CD14-positive monocyte (primary cell): ENCODE results near the gene PKD1L1. TPM values are rescaled to one million over a fixed set of nuclear protein-coding genes. Genes with fewer than 3 reads are reported as not detected.

Experiments
- DNase-seq, 3 donors: peaks; one replicate each; pipeline ENCODE4 v3.0.0-alpha.2; 2011 to 2022
- H2AFZ ChIP-seq: 2 replicates; pipeline ENCODE4 v1.6.0; 2012; ENCODE audit warnings: mild to moderate bottlenecking, low read depth, low read length, inconsistent platforms; ENCODE audit not compliant: insufficient read depth, poor library complexity, severe bottlenecking
- H3K27ac ChIP-seq, 2 donors: 1 replicate in 1 of 2; 2 replicates in 1 of 2; pipeline ENCODE4 v1.5.1; 2012 to 2013; ENCODE audit warnings: low read length in 2 of 2, control low read depth in 1 of 2, inconsistent platforms in 1 of 2, low read depth in 1 of 2, mild to moderate bottlenecking in 1 of 2
- H3K27me3 ChIP-seq, 2 donors: one replicate each; pipeline versions ENCODE4 v1.6.0 to v1.6.1; 2011 to 2013; ENCODE audit warnings: low read length in 2 of 2; ENCODE audit not compliant: control insufficient read depth in 2 of 2, insufficient read depth in 2 of 2
- H3K36me3 ChIP-seq, 2 donors: replicated peaks in 1 of 2; 1 replicate in 1 of 2; 2 replicates in 1 of 2; pipeline versions ENCODE4 v1.5.1 to v1.6.1; 2012 to 2013; ENCODE audit warnings: low read length in 2 of 2, control low read depth in 1 of 2, inconsistent platforms in 1 of 2, mild to moderate bottlenecking in 1 of 2; ENCODE audit not compliant: insufficient read depth in 2 of 2, control insufficient read depth in 1 of 2
- H3K4me1 ChIP-seq, 2 donors: 1 replicate in 1 of 2; 2 replicates in 1 of 2; pipeline versions ENCODE4 v1.5.1 to v1.6.1; 2012 to 2013; ENCODE audit warnings: low read length in 2 of 2, control low read depth in 1 of 2, inconsistent platforms in 1 of 2, mild to moderate bottlenecking in 1 of 2, moderate library complexity in 1 of 2; ENCODE audit not compliant: insufficient read depth in 2 of 2, control insufficient read depth in 1 of 2
- H3K4me2 ChIP-seq: replicated peaks from 2 replicates; pipeline ENCODE3; 2012; ENCODE audit warnings: low read length, moderate library complexity, mild to moderate bottlenecking; ENCODE audit not compliant: poor library complexity, severe bottlenecking; ENCODE audit errors: extremely low read depth
- H3K4me3 ChIP-seq, 3 experiments: fragments of 200-600 bp in 1 of 3; sonication (generic) in 1 of 3; replicated peaks in 1 of 3; 1 replicate in 2 of 3; 2 replicates in 1 of 3; pipeline ENCODE4 v1.5.1; 2011 to 2013; ENCODE audit warnings: low read length in 3 of 3, mild to moderate bottlenecking in 3 of 3, control low read depth in 2 of 3, low read depth in 2 of 3, inconsistent platforms in 1 of 3, moderate library complexity in 1 of 3
- H3K79me2 ChIP-seq: 2 replicates; pipeline ENCODE4 v1.6.0; 2012; ENCODE audit warnings: mild to moderate bottlenecking, control low read depth, inconsistent platforms, low read length, moderate library complexity; ENCODE audit not compliant: insufficient read depth
- H3K9ac ChIP-seq: 2 replicates; pipeline ENCODE4 v1.6.0; 2017; ENCODE audit warnings: low read length, mild to moderate bottlenecking; ENCODE audit not compliant: insufficient read depth, poor library complexity, severe bottlenecking
- H3K9me3 ChIP-seq, 2 donors: replicated peaks in 1 of 2; 1 replicate in 1 of 2; 2 replicates in 1 of 2; pipeline versions ENCODE4 v1.5.1 to v1.6.1; 2012 to 2013; ENCODE audit warnings: low read length in 2 of 2, control low read depth in 1 of 2; ENCODE audit not compliant: control insufficient read depth in 1 of 2, insufficient read depth in 1 of 2
- H4K20me1 ChIP-seq: 2 replicates; pipeline ENCODE4 v1.6.0; 2012; ENCODE audit warnings: mild to moderate bottlenecking, low read length, control low read depth, moderate library complexity; ENCODE audit not compliant: insufficient read depth
- H3K27ac Mint-ChIP-seq, 7 donors: one replicate each; pipeline ENCODE4 v1.8.0; 2020; ENCODE audit warnings: mild to moderate bottlenecking in 7 of 7, mixed read lengths in 7 of 7, moderate library complexity in 6 of 7, inconsistent platforms in 2 of 7
- H3K27me3 Mint-ChIP-seq, 3 donors: one replicate each; pipeline ENCODE4 v1.8.0; 2021 to 2022; ENCODE audit warnings: low read depth in 3 of 3, mild to moderate bottlenecking in 3 of 3, mixed read lengths in 3 of 3, moderate library complexity in 3 of 3, inconsistent platforms in 1 of 3
- H3K36me3 Mint-ChIP-seq, 2 donors: one replicate each; pipeline ENCODE4 v1.8.0; 2020; ENCODE audit warnings: mixed read lengths in 2 of 2, inconsistent platforms in 1 of 2, mild to moderate bottlenecking in 1 of 2
- H3K4me1 Mint-ChIP-seq: one replicate; pipeline ENCODE4 v1.8.0; 2020; ENCODE audit warnings: mild to moderate bottlenecking, mixed read lengths
- H3K4me3 Mint-ChIP-seq, 2 donors: one replicate each; pipeline ENCODE4 v1.8.0; 2020; ENCODE audit warnings: mild to moderate bottlenecking in 2 of 2, mixed read lengths in 2 of 2, moderate library complexity in 1 of 2
- H3K9me3 Mint-ChIP-seq, 7 donors: one replicate each; pipeline ENCODE4 v1.8.0; 2020 to 2022; ENCODE audit warnings: mixed read lengths in 7 of 7, mild to moderate bottlenecking in 6 of 7, moderate library complexity in 6 of 7, inconsistent platforms in 2 of 7
- CTCF ChIP-seq: fragments of 200-600 bp; IDR thresholded peaks from one replicate; pipeline ENCODE4 v1.8.0; 2022; ENCODE audit warnings: antibody characterized with exemption, mild to moderate bottlenecking
- WGBS: methylation state at CpG from one replicate; pipeline ENCODE4 v1.1.5; 2013; ENCODE audit warnings: missing lambda C conversion rate; ENCODE audit not compliant: insufficient coverage; 5-methylcytosine and 5-hydroxymethylcytosine counted together
- intact Hi-C, 2 donors: fragments of 100-400 bp; cut with micrococcal nuclease; formaldehyde crosslinking; loops; one replicate each; pipeline versions ENCODE4 v1.15.0 to v1.15.1; 2023
- polyA plus RNA-seq, 3 donors: library from polyadenylated mRNA; depleted of rRNA in 1 of 3; unstranded in 2 of 3; stranded (reverse) in 1 of 3; fragments of 300-500 nt in 2 of 3; fragments of >200 nt in 1 of 3; fragmentation: Illumina TruSeq in 2 of 3; gene quantifications; 1 replicate in 2 of 3; 2 replicates in 1 of 3; pipeline ENCODE4 v1.2.3, GENCODE V29; 2012 to 2021

PKD1L1 gene
- polyA plus RNA-seq, 3 donors, result 0.19 TPM; not detected in 2

GRCh38 chr7:47970761-47971160 is 22.5 kb upstream of the PKD1L1 start:
- H3K4me3 ChIP-seq, result peak overlapping the region in 2 of 3 experiments; percentile 23 to 48
- H3K4me1 Mint-ChIP-seq, result peaks cover 27% of the 10 kb centered on the region
- DNase-seq, result peak; percentile 35 to 71 (median 40)
- no peak overlapping the region for H2AFZ ChIP-seq
- H3K27ac Mint-ChIP-seq, result peak overlapping the region; percentile 95 to 99 (median 99)
- peaks cover 0 to 4% (median 1%) of the 10 kb centered on the region in 3 donors for H3K27me3 Mint-ChIP-seq
- no CpG with 5 or more reads among the region's 1 CpG for WGBS
- H3K9me3 Mint-ChIP-seq, result peaks cover 0 to 7% (median 4%) of the 10 kb centered on the region in 7 donors
- no peaks in the 10 kb centered on the region for H3K27me3 ChIP-seq
- peaks cover 61 to 72% of the 10 kb centered on the region in 2 donors for H3K36me3 ChIP-seq
- H3K27ac ChIP-seq, result peak overlapping the region; percentile 93 to 95
- H3K9me3 ChIP-seq, result no peaks in the 10 kb centered on the region
- H3K4me1 ChIP-seq, result peaks cover 22 to 28% of the 10 kb centered on the region in 2 donors
- H4K20me1 ChIP-seq, result peaks cover 6% of the 10 kb centered on the region
- peak overlapping the region; percentile 69 for H3K4me2 ChIP-seq
- H3K79me2 ChIP-seq, result peaks cover 3% of the 10 kb centered on the region
- H3K36me3 Mint-ChIP-seq, result peaks cover 67 to 73% of the 10 kb centered on the region in 2 donors
- intact Hi-C loops, result no loop called here
- no peak for TF ChIP-seq CTCF
- H3K4me3 Mint-ChIP-seq, result peak overlapping the region in 1 of 2 donors; percentile 94
- H3K9ac ChIP-seq, result peak overlapping the region; percentile 67

GRCh38 chr7:47968847-47969774 is 20.8 kb upstream of the PKD1L1 start:
- Mint-ChIP-seq H3K27ac (peak overlapping the region; percentile 95 to 99 (median 99)), H3K36me3 (peaks cover 72 to 73% of the 10 kb centered on the region in 2 donors), H3K27me3 (peaks cover 0 to 4% (median 1%) of the 10 kb centered on the region in 3 donors), H3K4me3 (peak overlapping the region; percentile 37 to 84), H3K4me1 (peaks cover 27% of the 10 kb centered on the region), H3K9me3 (peaks cover 0 to 7% (median 4%) of the 10 kb centered on the region in 7 donors)
- Histone ChIP-seq H3K9me3 (no peaks in the 10 kb centered on the region), H4K20me1 (peaks cover 10% of the 10 kb centered on the region), H3K4me3 (peak overlapping the region in 1 of 3 experiments; percentile 27), H3K36me3 (peaks cover 63 to 72% of the 10 kb centered on the region in 2 donors), H3K4me1 (peaks cover 22 to 28% of the 10 kb centered on the region in 2 donors), H3K27me3 (no peaks in the 10 kb centered on the region), H3K4me2 (peak overlapping the region; percentile 36), H3K9ac (peak overlapping the region; percentile 28), H2AFZ (no peak overlapping the region), H3K79me2 (peaks cover 3% of the 10 kb centered on the region), H3K27ac (peak overlapping the region; percentile 69 to 84)
- WGBS, result 82% methylated on average over 2 of the region's 5 CpGs
- intact Hi-C loops, result no loop called here
- peak; percentile 96 for TF ChIP-seq CTCF
- peak; percentile 45 to 65 (median 63) for DNase-seq
